HepG2 (cell line): Measurements from ENCODE around the gene LIM2. TPM values are rescaled to one million over a fixed set of nuclear protein-coding genes. Genes with fewer than 3 reads are reported as not detected.

Source experiments
- CENPX ChIP-seq: sonication (generic); formaldehyde crosslinking; IDR thresholded peaks from 2 replicates; pipeline ENCODE4 v1.9.0; 2021; ENCODE audit warnings: mild to moderate bottlenecking, missing genetic modification reagents, moderate library complexity
- GLMP ChIP-seq: sonication (generic); formaldehyde crosslinking; IDR thresholded peaks from 2 replicates; pipeline ENCODE4 v1.9.0; 2021; ENCODE audit warnings: missing genetic modification reagents, mild to moderate bottlenecking, borderline replicate concordance
- PATZ1 ChIP-seq: sonication (generic); formaldehyde crosslinking; IDR thresholded peaks from 2 replicates; pipeline ENCODE4 v1.4.0; 2020; ENCODE audit warnings: missing genetic modification reagents
- TOPORS ChIP-seq: sonication (generic); formaldehyde crosslinking; IDR thresholded peaks from 2 replicates; pipeline ENCODE4 v1.8.0; 2023; ENCODE audit warnings: mild to moderate bottlenecking, missing genetic modification reagents
- ZFP82 ChIP-seq: sonication (generic); formaldehyde crosslinking; IDR thresholded peaks from 2 replicates; pipeline ENCODE4 v1.5.1; 2020; ENCODE audit warnings: mild to moderate bottlenecking, missing genetic modification reagents, borderline replicate concordance
- ZHX1 ChIP-seq: sonication (generic); formaldehyde crosslinking; IDR thresholded peaks from 2 replicates; pipeline ENCODE4 v1.8.1; 2022; ENCODE audit warnings: low read depth, mild to moderate bottlenecking, missing genetic modification reagents
- ZNF17 ChIP-seq: sonication (generic); formaldehyde crosslinking; IDR thresholded peaks from 2 replicates; pipeline ENCODE4 v1.5.0; 2020; ENCODE audit warnings: mild to moderate bottlenecking, missing genetic modification reagents
- ZNF225 ChIP-seq: sonication (generic); formaldehyde crosslinking; IDR thresholded peaks from 2 replicates; pipeline ENCODE4 v1.4.0; 2020; ENCODE audit warnings: mild to moderate bottlenecking, missing genetic modification reagents
- ZNF329 ChIP-seq: sonication (generic); formaldehyde crosslinking; IDR thresholded peaks from 2 replicates; pipeline ENCODE4 v1.9.0; 2021; ENCODE audit warnings: low read depth, mild to moderate bottlenecking, missing genetic modification reagents
- ZNF639 ChIP-seq: conservative IDR thresholded peaks from 2 replicates; pipeline ENCODE4 v1.6.1; 2018; ENCODE audit warnings: missing genetic modification reagents
- ZNF652 ChIP-seq: IDR thresholded peaks from 2 replicates; pipeline ENCODE4 v1.6.1; 2016; ENCODE audit warnings: low read depth, borderline replicate concordance
- polyA plus RNA-seq, 8 experiments: library from polyadenylated mRNA; depleted of rRNA in 3 of 8; stranded (reverse) in 7 of 8; unstranded in 1 of 8; fragments of >200 nt; fragmentation: Illumina TruSeq in 4 of 8; extraction: Trizol in 4 of 8; gene quantifications; 2 replicates each; pipeline versions ENCODE4 v1.2.1 to v1.2.3, GENCODE V29; 2011 to 2016; ENCODE audit warnings: low read depth in 4 of 8, missing spikeins in 1 of 8, mixed read lengths in 1 of 8; ENCODE audit not compliant: insufficient read depth in 1 of 8
- total RNA-seq, 5 experiments: library from RNA; depleted of rRNA; stranded (reverse); fragments of >200 nt; fragmentation: Illumina TruSeq; extraction: Trizol; gene quantifications; 2 replicates each; pipeline ENCODE4 v1.2.3, GENCODE V29; 2016; ENCODE audit warnings: low read depth in 1 of 5
- TF ChIP-seq, protein P1 (sequence below): sonication (generic); formaldehyde crosslinking; IDR thresholded peaks from 2 replicates; pipeline ENCODE4 v1.5.0; 2020; ENCODE audit warnings: missing genetic modification reagents, mild to moderate bottlenecking, borderline replicate concordance
- TF ChIP-seq, protein P2 (sequence below): sonication (generic); formaldehyde crosslinking; IDR thresholded peaks from 2 replicates; pipeline ENCODE4 v1.8.1; 2023; ENCODE audit warnings: mild to moderate bottlenecking, moderate library complexity, missing genetic modification reagents
- TF ChIP-seq, protein P3 (sequence below): sonication (generic); formaldehyde crosslinking; IDR thresholded peaks from 2 replicates; pipeline ENCODE4 v1.5.1; 2020; ENCODE audit warnings: missing genetic modification reagents, mild to moderate bottlenecking, borderline replicate concordance

The LIM2 gene
- total and polyA plus RNA-seq, 2 of the 13 experiments (the other 11 are each of a cell fraction or from before 2014, with no cell fraction given): 1.3 TPM; not detected in 1

- TF ChIP-seq PATZ1 (CRISPR knock-in tag) (peak; percentile 85), ZFP82 (CRISPR knock-in tag) (peak; percentile 72; the same call in 1 of the 2 replicates), ZNF17 (CRISPR knock-in tag) (no peak), CENPX (no peak), ZNF639 (CRISPR knock-in tag) (0 out of 2 replicates have a peak, but pooled peaks have one; percentile 24), TOPORS (no peak), ZHX1 (peak; percentile 56), GLMP (CRISPR knock-in tag) (peak; percentile 65; the same call in 1 of the 2 replicates), ZNF329 (CRISPR knock-in tag) (0 out of 2 replicates have a peak, but pooled peaks have one; percentile 21), ZNF225 (CRISPR knock-in tag) (no peak), ZNF652 (CRISPR knock-in tag) (peak; percentile 67; the same call in 1 of the 2 replicates)
- TF ChIP-seq, protein P1, sequence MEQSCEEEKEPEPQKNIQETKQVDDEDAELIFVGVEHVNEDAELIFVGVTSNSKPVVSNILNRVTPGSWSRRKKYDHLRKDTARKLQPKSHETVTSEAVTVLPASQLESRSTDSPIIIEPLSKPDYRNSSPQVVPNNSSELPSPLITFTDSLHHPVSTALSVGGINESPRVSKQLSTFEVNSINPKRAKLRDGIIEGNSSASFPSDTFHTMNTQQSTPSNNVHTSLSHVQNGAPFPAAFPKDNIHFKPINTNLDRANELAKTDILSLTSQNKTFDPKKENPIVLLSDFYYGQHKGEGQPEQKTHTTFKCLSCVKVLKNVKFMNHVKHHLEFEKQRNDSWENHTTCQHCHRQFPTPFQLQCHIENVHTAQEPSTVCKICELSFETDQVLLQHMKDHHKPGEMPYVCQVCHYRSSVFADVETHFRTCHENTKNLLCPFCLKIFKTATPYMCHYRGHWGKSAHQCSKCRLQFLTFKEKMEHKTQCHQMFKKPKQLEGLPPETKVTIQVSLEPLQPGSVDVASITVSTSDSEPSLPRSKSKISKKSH: no peak
- TF ChIP-seq, protein P2, sequence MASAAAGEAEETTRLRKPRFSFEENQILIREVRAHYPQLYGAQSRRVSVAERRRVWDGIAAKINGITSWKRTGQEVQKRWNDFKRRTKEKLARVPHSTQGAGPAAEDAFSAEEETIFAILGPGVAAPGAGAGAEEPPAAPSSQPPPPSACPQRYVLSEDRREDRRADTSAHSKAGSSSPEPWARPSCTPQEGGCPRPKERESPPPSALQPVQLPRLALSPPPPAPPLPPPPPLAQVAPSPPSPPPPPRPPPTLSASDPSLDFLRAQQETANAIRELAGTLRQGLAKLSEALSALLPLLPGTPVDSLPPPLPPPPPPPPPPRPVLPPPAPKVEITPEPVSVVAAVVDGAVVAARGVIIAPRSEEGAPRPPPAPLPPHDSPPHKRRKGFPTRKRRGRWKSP (CRISPR knock-in tag): peak; percentile 46; the same call in 1 of the 2 replicates
- TF ChIP-seq, protein P3, sequence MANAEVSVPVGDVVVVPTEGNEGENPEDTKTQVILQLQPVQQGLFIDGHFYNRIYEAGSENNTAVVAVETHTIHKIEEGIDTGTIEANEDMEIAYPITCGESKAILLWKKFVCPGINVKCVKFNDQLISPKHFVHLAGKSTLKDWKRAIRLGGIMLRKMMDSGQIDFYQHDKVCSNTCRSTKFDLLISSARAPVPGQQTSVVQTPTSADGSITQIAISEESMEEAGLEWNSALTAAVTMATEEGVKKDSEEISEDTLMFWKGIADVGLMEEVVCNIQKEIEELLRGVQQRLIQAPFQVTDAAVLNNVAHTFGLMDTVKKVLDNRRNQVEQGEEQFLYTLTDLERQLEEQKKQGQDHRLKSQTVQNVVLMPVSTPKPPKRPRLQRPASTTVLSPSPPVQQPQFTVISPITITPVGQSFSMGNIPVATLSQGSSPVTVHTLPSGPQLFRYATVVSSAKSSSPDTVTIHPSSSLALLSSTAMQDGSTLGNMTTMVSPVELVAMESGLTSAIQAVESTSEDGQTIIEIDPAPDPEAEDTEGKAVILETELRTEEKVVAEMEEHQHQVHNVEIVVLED (CRISPR knock-in tag): no peak; the same call in 1 of the 2 replicates
Observed at GRCh38 chr19:51365211-51365964, 22.4 kb downstream of the LIM2 start (continued).
